H1 (cell line): ENCODE results near the gene ANO9. TPM values are rescaled to one million over a fixed set of nuclear protein-coding genes. Genes with fewer than 3 reads are reported as not detected.

ENCODE experiments used
- CBX8 ChIP-seq: fragments of 300-800, 300-1000 bp; sonication (generic); IDR thresholded peaks from 2 replicates; pipeline ENCODE4 v1.7.1; 2016; ENCODE audit warnings: low read depth, low read length, borderline replicate concordance
- CEBPB ChIP-seq: IDR thresholded peaks from 2 replicates; pipeline ENCODE4 v1.6.1; 2012; ENCODE audit warnings: low read depth, low read length
- CTBP2 ChIP-seq: IDR thresholded peaks from 2 replicates; pipeline ENCODE4 v1.7.0; 2011; ENCODE audit warnings: borderline replicate concordance, mild to moderate bottlenecking, moderate library complexity, mixed read lengths, low read length; ENCODE audit not compliant: insufficient read depth, insufficient read length
- GTF2F1 ChIP-seq: IDR thresholded peaks from 2 replicates; pipeline ENCODE4 v1.6.1; 2012; ENCODE audit warnings: low read depth, low read length, improper control_type of control experiment, borderline replicate concordance
- HDAC2 ChIP-seq, 2 experiments: fragments of 300-600 bp in 1 of 2; sonication (generic) in 1 of 2; IDR thresholded peaks; 2 replicates each; pipeline ENCODE4 v1.6.1; 2011 to 2012; ENCODE audit warnings: low read depth in 2 of 2, low read length in 2 of 2, mild to moderate bottlenecking in 2 of 2, moderate library complexity in 2 of 2, borderline replicate concordance in 1 of 2, inconsistent platforms in 1 of 2
- MAFK ChIP-seq: IDR thresholded peaks from 2 replicates; pipeline ENCODE4 v1.6.1; 2012; ENCODE audit warnings: low read depth, mild to moderate bottlenecking, improper control_type of control experiment, low read length
- NRF1 ChIP-seq: IDR thresholded peaks from 2 replicates; pipeline ENCODE4 v1.6.1; 2011; ENCODE audit warnings: mild to moderate bottlenecking, low read depth, low read length, improper control_type of control experiment
- PHF8 ChIP-seq: fragments of 200-600 bp; sonication (generic); conservative IDR thresholded peaks from 2 replicates; pipeline ENCODE4 v1.7.1; 2012; ENCODE audit warnings: low read depth, mild to moderate bottlenecking, inconsistent platforms, low read length, moderate library complexity
- POLR2A ChIP-seq, 2 experiments: IDR thresholded peaks; 1 replicate in 1 of 2; 2 replicates in 1 of 2; pipeline ENCODE4 v1.6.1; 2011; ENCODE audit warnings: low read depth in 2 of 2, low read length in 2 of 2, mild to moderate bottlenecking in 2 of 2; ENCODE audit errors: control extremely low read depth in 1 of 2
- POLR2AphosphoS5 ChIP-seq: IDR thresholded peaks from 2 replicates; pipeline ENCODE4 v1.6.1; 2011; ENCODE audit warnings: low read depth, low read length
- POU5F1 ChIP-seq: IDR thresholded peaks from 2 replicates; pipeline ENCODE4 v1.6.1; 2011; ENCODE audit warnings: low read depth, mild to moderate bottlenecking, low read length, moderate library complexity
- SP4 ChIP-seq: IDR thresholded peaks from 2 replicates; pipeline ENCODE4 v1.6.1; 2012; ENCODE audit warnings: low read length, inconsistent platforms
- SUZ12 ChIP-seq: fragments of 200-600 bp; sonication (generic); IDR thresholded peaks from 2 replicates; pipeline ENCODE4 v1.6.1; 2012; ENCODE audit warnings: mild to moderate bottlenecking, inconsistent platforms, low read length, moderate library complexity, mixed read lengths
- TBP ChIP-seq: IDR thresholded peaks from 2 replicates; pipeline ENCODE4 v1.6.1; 2011; ENCODE audit warnings: low read depth, low read length, improper control_type of control experiment
- TCF12 ChIP-seq: IDR thresholded peaks from 2 replicates; pipeline ENCODE4 v1.6.1; 2011; ENCODE audit warnings: low read depth, mild to moderate bottlenecking, low read length
- TEAD4 ChIP-seq: IDR thresholded peaks from 2 replicates; pipeline ENCODE4 v1.6.1; 2012; ENCODE audit warnings: low read depth, low read length, inconsistent platforms, mixed read lengths
- polyA plus RNA-seq, 7 experiments: library from polyadenylated mRNA; depleted of rRNA in 3 of 7; stranded (reverse) in 5 of 7; unstranded in 2 of 7; fragments of >200 nt in 5 of 7; fragments of 200-250 nt in 2 of 7; gene quantifications; 1 replicate in 5 of 7; 2 replicates in 1 of 7; 4 replicates in 1 of 7; pipeline versions ENCODE4 v1.2.1 to v1.2.3, GENCODE V29; 2011 to 2013; ENCODE audit warnings: missing spikeins in 2 of 7, mixed read lengths in 2 of 7
- total RNA-seq: library from RNA; stranded (reverse); fragmentation: NEBNext Ultra II Directional; extraction: Animal tissue kit (Norgen Biotek cat#: 25700); gene quantifications from 2 replicates; pipeline ENCODE4 v1.2.1, GENCODE V29; 2021
- TF ChIP-seq, protein P1 (sequence below): IDR thresholded peaks from 2 replicates; pipeline ENCODE4 v1.6.1; 2011; ENCODE audit warnings: low read depth, mild to moderate bottlenecking, low read length; ENCODE audit not compliant: insufficient read depth
- TF ChIP-seq, protein P2 (sequence below), 3 experiments: IDR thresholded peaks; 1 replicate in 2 of 3; 2 replicates in 1 of 3; pipeline versions ENCODE4 v1.5.1 to v1.6.1; 2011; ENCODE audit warnings: low read length in 3 of 3, mild to moderate bottlenecking in 3 of 3, inconsistent platforms in 2 of 3, low read depth in 1 of 3, moderate library complexity in 1 of 3; ENCODE audit not compliant: insufficient read depth in 1 of 3; ENCODE audit errors: control extremely low read depth in 1 of 3
- TF ChIP-seq, protein P3 (sequence below): IDR thresholded peaks from 2 replicates; pipeline ENCODE4 v1.6.1; 2012; ENCODE audit warnings: inconsistent platforms

Gene ANO9
- total and polyA plus RNA-seq, 2 of the 8 experiments (the other 6 are each of a cell fraction or from before 2014, with no cell fraction given) = 20.0 to 20.7 TPM

DNA sequence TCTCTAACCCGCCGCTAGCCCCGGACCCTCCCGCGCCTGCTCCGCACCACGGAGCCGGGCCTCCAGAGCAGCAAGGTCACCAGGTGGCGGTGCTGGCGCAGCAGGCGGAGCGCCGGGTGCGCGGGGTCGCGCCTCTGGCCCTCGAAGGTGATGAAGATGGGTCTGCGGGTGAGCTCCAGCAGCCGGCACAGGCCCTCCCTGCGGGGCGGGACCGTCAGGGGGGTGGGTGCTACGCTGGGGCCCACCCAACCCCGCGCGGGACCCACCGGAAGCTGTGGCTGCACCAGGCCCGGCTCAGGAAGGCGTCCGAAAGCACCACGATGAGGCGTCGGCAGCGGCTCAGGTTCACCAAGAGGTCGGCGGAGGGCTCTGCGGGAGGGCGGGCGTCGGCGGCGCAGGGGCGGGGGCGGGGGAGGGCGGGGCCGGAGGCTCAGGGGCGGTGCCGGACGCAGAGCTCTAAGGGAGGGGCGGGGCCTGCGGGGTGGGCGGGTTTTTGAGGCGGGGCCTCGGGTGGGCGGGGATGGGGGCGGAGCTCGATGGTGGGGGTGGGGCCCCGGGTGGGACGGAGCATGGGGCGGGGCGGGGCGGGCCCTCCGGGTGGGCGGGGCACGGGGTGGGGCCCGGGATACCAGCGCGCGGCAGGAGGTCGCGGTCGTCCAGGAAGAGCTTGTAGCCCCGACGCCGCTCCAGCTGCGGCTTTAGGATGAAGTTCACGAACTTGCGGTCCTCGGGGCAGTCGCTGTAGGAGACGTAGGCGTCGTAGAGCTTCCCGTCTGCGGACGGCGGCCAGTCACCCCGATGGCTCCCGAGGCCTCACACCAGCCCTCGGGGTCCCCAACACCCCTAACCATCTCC lies 34.8 kb downstream of the ANO9 start (continued):
- no peak for TF ChIP-seq MAFK
- no peak for TF ChIP-seq PHF8
- no peak for TF ChIP-seq HDAC2 (IDR thresholded peaks at IDR 0.05; ENCODE audit: borderline replicate concordance in 1 of 2, low read depth in 2 of 2, low read length in 2 of 2)
- TF ChIP-seq SP4 = no peak
- no peak for TF ChIP-seq TCF12
- TF ChIP-seq, protein P1, sequence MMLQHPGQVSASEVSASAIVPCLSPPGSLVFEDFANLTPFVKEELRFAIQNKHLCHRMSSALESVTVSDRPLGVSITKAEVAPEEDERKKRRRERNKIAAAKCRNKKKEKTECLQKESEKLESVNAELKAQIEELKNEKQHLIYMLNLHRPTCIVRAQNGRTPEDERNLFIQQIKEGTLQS = no peak
- no peak for TF ChIP-seq SUZ12
- TF ChIP-seq, protein P2, sequence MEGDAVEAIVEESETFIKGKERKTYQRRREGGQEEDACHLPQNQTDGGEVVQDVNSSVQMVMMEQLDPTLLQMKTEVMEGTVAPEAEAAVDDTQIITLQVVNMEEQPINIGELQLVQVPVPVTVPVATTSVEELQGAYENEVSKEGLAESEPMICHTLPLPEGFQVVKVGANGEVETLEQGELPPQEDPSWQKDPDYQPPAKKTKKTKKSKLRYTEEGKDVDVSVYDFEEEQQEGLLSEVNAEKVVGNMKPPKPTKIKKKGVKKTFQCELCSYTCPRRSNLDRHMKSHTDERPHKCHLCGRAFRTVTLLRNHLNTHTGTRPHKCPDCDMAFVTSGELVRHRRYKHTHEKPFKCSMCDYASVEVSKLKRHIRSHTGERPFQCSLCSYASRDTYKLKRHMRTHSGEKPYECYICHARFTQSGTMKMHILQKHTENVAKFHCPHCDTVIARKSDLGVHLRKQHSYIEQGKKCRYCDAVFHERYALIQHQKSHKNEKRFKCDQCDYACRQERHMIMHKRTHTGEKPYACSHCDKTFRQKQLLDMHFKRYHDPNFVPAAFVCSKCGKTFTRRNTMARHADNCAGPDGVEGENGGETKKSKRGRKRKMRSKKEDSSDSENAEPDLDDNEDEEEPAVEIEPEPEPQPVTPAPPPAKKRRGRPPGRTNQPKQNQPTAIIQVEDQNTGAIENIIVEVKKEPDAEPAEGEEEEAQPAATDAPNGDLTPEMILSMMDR (IDR thresholded peaks at IDR 0.05; ENCODE audit: control extremely low read depth in 1 of 3, insufficient read depth in 1 of 3, low read depth in 1 of 3, low read length in 3 of 3) = peak in 2 of 3 experiments; percentile 12 to 28; a peak in 3 of 4 replicates
- no peak for TF ChIP-seq GTF2F1
- no peak for TF ChIP-seq CTBP2
- TF ChIP-seq POU5F1 = no peak
- TF ChIP-seq NRF1 = no peak
- TF ChIP-seq POLR2A (IDR thresholded peaks at IDR 0.05; ENCODE audit: control extremely low read depth in 1 of 2, low read depth in 2 of 2, low read length in 2 of 2) = no peak
- TF ChIP-seq TBP = no peak
- TF ChIP-seq, protein P3, sequence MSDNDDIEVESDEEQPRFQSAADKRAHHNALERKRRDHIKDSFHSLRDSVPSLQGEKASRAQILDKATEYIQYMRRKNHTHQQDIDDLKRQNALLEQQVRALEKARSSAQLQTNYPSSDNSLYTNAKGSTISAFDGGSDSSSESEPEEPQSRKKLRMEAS = 0 out of 2 replicates have a peak, but pooled peaks have one; percentile 51
- TF ChIP-seq TEAD4 = no peak
- no peak for TF ChIP-seq CBX8
- TF ChIP-seq POLR2AphosphoS5 = no peak
- TF ChIP-seq CEBPB = no peak
